MCF 10A (cell line): Measurements from ENCODE around the gene CSTPP1. TPM values are rescaled to one million over a fixed set of nuclear protein-coding genes. Genes with fewer than 3 reads are reported as not detected.

Experiments
- BruUV-seq: library from RNA; stranded (reverse); fragments of 400-500 nt; replicated peaks from 2 replicates; lab custom pipeline; 2021; lab: Mats Ljungman, UMichigan
- CTCF ChIA-PET: fragments of 300-600 bp; sonication (Branson Sonifier 250); formaldehyde crosslinking; extraction: SDS; loops from one replicate; lab custom pipeline; 2021; ENCODE audit warnings: antibody characterized with exemption, inconsistent platforms; lab: Yijun Ruan, JAX
- POLR2A ChIA-PET: fragments of 300-600, 350-650 bp; sonication (Branson Sonifier 250); formaldehyde crosslinking; extraction: SDS; loops from one replicate; lab custom pipeline; 2020; ENCODE audit warnings: antibody characterized with exemption, inconsistent platforms; lab: Yijun Ruan, JAX
- DNase-seq: peaks from one replicate; pipeline ENCODE4 v3.0.0-alpha.2; 2018; ENCODE audit not compliant: unreplicated experiment
- H3K27ac Mint-ChIP-seq: one replicate; pipeline ENCODE4 v1.8.0; 2022; ENCODE audit warnings: mild to moderate bottlenecking, low read depth, mixed read lengths; ENCODE audit not compliant: unreplicated experiment
- H3K27me3 Mint-ChIP-seq: one replicate; pipeline ENCODE4 v1.8.0; 2022; ENCODE audit warnings: mixed read lengths; ENCODE audit not compliant: insufficient read depth, unreplicated experiment
- H3K36me3 Mint-ChIP-seq: one replicate; pipeline ENCODE4 v1.8.0; 2022; ENCODE audit warnings: mild to moderate bottlenecking, moderate library complexity, mixed read lengths; ENCODE audit not compliant: insufficient read depth, unreplicated experiment
- H3K4me1 Mint-ChIP-seq: one replicate; pipeline ENCODE4 v1.8.0; 2022; ENCODE audit warnings: mixed read lengths; ENCODE audit not compliant: insufficient read depth, unreplicated experiment
- H3K4me3 Mint-ChIP-seq: one replicate; pipeline ENCODE4 v1.8.0; 2022; ENCODE audit warnings: mild to moderate bottlenecking, moderate library complexity, mixed read lengths; ENCODE audit not compliant: unreplicated experiment
- H3K9me3 Mint-ChIP-seq: one replicate; pipeline ENCODE4 v1.8.0; 2022; ENCODE audit warnings: mixed read lengths; ENCODE audit not compliant: unreplicated experiment
- CTCF ChIP-seq: fragments of 200-600 bp; IDR thresholded peaks from one replicate; pipeline ENCODE4 v1.8.0; 2022; ENCODE audit warnings: antibody characterized with exemption, mild to moderate bottlenecking; ENCODE audit not compliant: unreplicated experiment
- intact Hi-C: fragments of 100-400 bp; cut with micrococcal nuclease; formaldehyde crosslinking; loops from 2 replicates; pipeline ENCODE4 v1.14.1; 2022
- total RNA-seq: library from RNA; stranded (reverse); gene quantifications from 2 replicates; pipeline ENCODE4 v1.2.3, GENCODE V29; 2022

Gene CSTPP1
- total RNA-seq, 1 experiment from 2014 or later, result 19.2 TPM

- no peak overlapping the region for H3K27ac Mint-ChIP-seq
- BruUV-seq, result no TSS peak
- CTCF ChIA-PET, result no interaction called here
These were observed 170.3 kb downstream of the CSTPP1 start for GRCh38 chr11:47106798-47107411.

GRCh38 chr11:47107744-47108143 is 171.2 kb downstream of the CSTPP1 start:
- TF ChIP-seq CTCF, result no peak
- BruUV-seq, result no TSS peak
- H3K4me1 Mint-ChIP-seq, result peaks cover 7% of the 10 kb centered on the region
- intact Hi-C loops, result no loop called here
- ChIA-PET POLR2A (no interaction called here), CTCF (no interaction called here)
- no peak overlapping the region for H3K4me3 Mint-ChIP-seq
- H3K9me3 Mint-ChIP-seq, result no peaks in the 10 kb centered on the region
- peaks cover 6% of the 10 kb centered on the region for H3K36me3 Mint-ChIP-seq
- DNase-seq, result no peak
- no peak overlapping the region for H3K27ac Mint-ChIP-seq
- H3K27me3 Mint-ChIP-seq, result no peaks in the 10 kb centered on the region

More at GRCh38 chr11:47106798-47107411, 170.3 kb downstream of the CSTPP1 start:
- Mint-ChIP-seq H3K4me1 (peaks cover 7% of the 10 kb centered on the region), H3K36me3 (peaks cover 6% of the 10 kb centered on the region), H3K9me3 (no peaks in the 10 kb centered on the region), H3K4me3 (no peak overlapping the region), H3K27me3 (no peaks in the 10 kb centered on the region)
- no peak for DNase-seq
- POLR2A ChIA-PET, result no interaction called here
- intact Hi-C loops, result no loop called here
- no peak for TF ChIP-seq CTCF

- ChIA-PET POLR2A (no interaction called here), CTCF (no interaction called here)
- Mint-ChIP-seq H3K9me3 (no peaks in the 10 kb centered on the region), H3K4me3 (no peak overlapping the region), H3K36me3 (peaks cover 6% of the 10 kb centered on the region), H3K4me1 (peaks cover 7% of the 10 kb centered on the region), H3K27me3 (no peaks in the 10 kb centered on the region), H3K27ac (no peak overlapping the region)
- BruUV-seq, result no TSS peak
- intact Hi-C loops, result no loop called here
- no peak for TF ChIP-seq CTCF
- no peak for DNase-seq
These were observed 171.7 kb downstream of the CSTPP1 start for GRCh38 chr11:47108214-47108613.

GRCh38 chr11:47109051-47109726 is 172.6 kb downstream of the CSTPP1 start:
- H3K36me3 Mint-ChIP-seq, result peaks cover 6% of the 10 kb centered on the region
- ChIA-PET POLR2A (no interaction called here), CTCF (interaction anchor here (0.6 to 1.0 kb wide), 2 partner anchors 16 to 59 kb away, joined by 3 read pairs; no protein-coding TSS in a partner anchor)
- no peak overlapping the region for H3K27ac Mint-ChIP-seq
- no peak overlapping the region for H3K4me3 Mint-ChIP-seq
- DNase-seq, result no peak
- H3K4me1 Mint-ChIP-seq, result peaks cover 4% of the 10 kb centered on the region
- H3K27me3 Mint-ChIP-seq, result no peaks in the 10 kb centered on the region
- H3K9me3 Mint-ChIP-seq, result no peaks in the 10 kb centered on the region
- BruUV-seq, result no TSS peak
- TF ChIP-seq CTCF, result no peak
- intact Hi-C loops, result no loop called here
